GM19455 (cell line): ENCODE results near the gene DDR2.
A peak's percentile ranks its signal among the peaks of the same experiment; 100 is the strongest.
"Not testable (repeated sequence)": the region's sequence is repeated elsewhere in the genome, so short reads cannot be mapped to it uniquely, and the experiment has no call there.

Experiments
- ATAC-seq: cut with Tn5 transposase; IDR thresholded peaks from one replicate; pipeline ENCODE4 v1.9.1; 2021; ENCODE audit not compliant: unreplicated experiment

DDR2 gene

DNA sequence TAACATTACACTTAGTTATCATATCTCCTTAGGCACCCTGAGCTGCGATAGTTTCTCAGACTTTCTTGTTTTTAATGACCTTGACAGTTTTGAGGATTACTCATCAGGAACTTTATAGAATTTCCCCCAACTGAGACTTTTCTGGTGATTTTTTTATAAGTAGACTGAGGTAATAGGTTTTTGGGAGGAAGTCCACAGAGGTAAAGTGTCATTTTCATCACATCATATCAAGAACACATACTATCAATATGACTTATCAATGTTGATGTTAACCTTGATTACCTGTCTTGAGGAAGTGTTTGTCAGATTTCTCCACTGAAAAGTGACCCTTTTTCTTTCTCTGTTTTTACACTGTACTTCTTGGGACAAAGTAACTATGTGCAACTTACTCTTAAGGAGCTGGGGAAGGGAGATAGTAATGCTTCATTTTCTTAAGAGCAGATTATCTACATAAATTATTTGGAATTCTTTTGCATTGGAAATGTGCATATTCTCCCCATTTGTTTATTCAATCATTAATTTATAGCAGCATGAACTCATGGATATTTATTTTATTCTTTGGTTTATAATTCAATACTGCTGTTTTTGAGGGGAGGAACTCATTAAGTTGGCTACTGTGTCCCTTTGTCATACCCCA lies 85.4 kb downstream of the DDR2 start:
- ATAC-seq = no peak

- no peak for ATAC-seq
Observed at GRCh38 chr1:162719678-162720077, 87.4 kb downstream of the DDR2 start.

- no peak for ATAC-seq
Observed at GRCh38 chr1:162720996-162721395, 88.7 kb downstream of the DDR2 start.

DNA sequence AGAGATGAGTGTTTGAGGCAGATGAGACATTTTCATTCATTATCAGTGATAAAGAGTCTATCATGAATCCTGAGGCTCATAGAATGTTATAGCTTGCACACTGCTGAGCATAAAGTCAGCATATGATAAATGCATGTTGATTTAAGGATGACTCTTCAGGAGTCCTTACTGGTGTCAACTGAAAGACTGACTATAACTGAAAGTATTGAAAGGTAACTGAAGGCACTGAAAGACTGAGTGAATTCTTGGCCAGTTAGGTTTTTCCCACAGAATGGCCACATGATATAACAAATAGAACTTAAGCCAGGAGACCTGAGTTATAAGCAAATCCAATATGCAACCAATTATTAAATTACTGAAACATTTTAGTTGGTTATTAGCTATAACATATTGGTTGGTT lies 89.2 kb downstream of the DDR2 start:
- no peak for ATAC-seq

DNA sequence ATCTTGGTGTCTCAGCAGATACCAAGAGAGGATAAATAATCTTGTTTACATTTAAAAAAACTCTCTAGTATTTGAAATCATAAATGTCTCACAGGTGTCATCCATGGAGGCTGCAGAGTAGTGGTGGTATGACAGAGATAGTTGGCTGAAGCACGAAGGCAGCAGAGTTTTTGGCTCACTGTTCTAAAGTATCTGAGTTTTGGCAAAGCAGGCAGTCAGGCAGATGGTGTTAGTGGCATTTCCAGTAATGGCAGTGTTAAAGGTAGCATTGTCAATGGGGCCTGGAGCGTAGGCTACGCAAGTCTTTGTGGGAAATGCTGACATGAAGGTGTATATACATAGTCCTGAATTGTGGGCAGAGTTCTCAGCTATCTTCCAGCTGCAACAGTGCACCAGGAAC lies 89.8 kb downstream of the DDR2 start:
- no peak for ATAC-seq

DNA sequence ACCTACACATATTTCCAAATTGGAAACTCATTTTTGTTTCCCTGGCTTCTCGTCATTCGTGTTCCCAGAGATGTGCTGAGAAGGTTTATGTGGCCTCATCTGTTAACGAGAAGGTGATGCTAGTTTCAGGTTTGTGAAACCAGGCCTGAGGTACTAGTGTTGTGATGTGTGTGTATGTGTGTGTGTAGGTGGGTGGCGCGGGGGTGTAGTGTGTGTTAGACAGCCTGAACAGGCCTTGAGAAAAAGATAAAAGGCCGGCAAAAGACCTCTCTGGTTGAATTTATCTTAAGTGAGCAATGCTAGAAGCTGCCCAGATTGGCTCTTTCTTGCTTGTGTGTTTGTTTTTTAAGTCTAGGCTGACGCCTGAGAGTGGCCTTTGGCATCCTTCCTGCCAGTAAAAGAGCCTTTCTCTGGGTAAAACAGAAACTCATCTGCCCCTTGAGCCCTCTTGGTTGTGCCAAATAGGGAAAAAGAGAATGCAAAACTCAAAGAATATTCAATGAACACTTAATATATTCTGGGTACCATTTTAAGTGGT lies 92.4 kb downstream of the DDR2 start:
- ATAC-seq = no peak

DNA sequence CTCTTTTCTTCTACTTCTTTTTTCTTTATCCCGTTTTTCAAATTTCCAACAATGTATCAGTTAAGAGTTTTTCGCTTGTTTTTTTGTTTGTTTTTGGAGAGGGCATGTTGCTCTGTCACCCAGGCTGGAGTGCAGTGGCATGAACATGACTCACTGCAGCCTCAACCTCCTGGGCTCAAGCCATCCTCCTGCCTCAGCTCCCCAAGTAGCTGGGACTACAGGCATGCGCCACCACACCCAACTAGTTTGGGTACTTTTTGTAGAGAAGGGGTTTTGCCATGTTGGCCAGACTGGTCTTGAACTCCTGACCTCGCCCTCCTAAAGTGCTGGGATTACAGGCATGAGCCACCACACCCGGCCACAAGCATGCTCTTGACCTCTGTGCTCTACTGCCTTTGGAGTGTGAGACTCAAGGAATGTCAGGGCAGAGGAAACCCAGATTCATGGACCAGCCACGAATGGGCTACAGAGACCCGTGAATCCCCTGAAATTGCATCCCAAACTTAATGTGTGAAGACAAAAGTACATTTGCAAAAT lies 93.1 kb downstream of the DDR2 start:
- ATAC-seq = no peak

DNA sequence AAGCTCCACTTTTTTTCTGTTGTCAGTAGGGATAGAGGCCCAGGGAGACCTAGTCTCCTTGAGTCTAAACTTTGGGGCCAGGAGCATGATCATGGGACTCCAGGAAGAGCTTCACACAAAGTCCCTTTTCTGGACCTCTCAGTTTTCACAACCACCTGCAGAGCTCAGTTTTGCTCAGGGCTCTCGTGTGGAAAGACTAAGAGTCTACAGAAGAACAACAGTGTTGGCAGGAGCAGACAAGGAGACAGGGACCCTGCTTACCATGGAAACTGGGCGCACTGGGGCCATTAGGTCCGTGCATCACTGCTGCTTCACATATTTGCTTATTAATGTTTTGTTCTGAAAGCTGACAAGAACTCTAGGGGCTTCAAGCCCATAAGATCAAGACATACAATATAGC lies 94.3 kb downstream of the DDR2 start:
- no peak for ATAC-seq

DNA sequence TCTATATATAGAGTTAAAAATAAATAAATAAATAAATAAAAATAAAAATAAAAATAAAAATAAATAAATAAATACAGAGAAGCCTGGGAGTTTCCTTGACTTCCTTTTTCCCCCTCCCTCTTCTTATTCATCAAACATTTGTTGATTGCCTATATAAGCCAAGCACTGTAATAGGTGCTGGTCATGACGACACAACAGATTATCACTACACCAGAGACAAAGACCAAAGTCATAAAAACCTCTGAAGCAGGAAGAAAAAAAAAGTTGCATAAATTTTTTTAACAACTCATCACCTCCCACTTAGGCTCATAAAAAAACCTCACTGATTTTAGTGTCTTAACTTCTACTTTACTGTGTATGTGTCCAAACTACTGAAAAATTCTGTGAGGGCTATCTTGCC lies 95.2 kb downstream of the DDR2 start:
- not testable (repeated sequence) for ATAC-seq

DNA sequence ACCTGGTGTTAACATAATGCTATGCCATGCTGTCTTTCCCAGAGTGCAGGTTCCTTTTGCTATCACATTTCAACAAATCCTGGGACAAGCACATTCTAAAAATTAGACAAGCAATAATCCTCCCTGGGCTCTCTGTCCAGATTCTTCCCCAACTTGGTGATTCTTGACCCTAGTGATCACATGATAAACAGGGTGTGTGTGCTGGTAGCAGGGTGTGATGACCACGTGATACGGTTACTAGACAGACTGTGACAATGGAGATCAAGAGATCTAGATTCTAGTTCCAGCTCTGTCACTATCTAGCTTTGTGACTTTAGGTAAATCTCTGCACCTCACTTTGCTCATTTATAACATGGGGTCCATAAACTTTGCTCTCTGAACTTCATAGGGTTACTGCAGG lies 96.3 kb downstream of the DDR2 start:
- no peak for ATAC-seq

DNA sequence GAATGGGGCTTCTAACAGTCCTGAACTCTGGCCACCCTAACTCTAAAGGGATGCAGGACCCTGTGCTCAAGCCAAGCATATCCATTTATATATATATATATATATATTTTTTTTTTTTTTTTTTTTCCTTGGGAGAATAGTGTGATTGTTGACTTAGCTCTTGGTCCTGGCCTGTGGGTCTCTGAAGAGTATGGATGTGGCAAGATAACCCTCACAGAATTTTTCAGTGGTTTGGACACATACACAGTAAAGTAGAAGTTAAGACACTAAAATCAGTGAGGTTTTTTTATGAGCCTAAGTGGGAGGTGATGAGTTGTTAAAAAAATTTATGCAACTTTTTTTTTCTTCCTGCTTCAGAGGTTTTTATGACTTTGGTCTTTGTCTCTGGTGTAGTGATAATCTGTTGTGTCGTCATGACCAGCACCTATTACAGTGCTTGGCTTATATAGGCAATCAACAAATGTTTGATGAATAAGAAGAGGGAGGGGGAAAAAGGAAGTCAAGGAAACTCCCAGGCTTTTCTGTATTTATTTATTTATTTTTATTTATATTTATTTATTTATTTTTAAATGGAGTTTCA lies 97.0 kb downstream of the DDR2 start:
- ATAC-seq = not testable (repeated sequence)

- no peak for ATAC-seq
Observed at GRCh38 chr1:162732094-162732493, 99.8 kb downstream of the DDR2 start.

- ATAC-seq = no peak
Observed at GRCh38 chr1:162732566-162733335, 100.5 kb downstream of the DDR2 start.

DNA sequence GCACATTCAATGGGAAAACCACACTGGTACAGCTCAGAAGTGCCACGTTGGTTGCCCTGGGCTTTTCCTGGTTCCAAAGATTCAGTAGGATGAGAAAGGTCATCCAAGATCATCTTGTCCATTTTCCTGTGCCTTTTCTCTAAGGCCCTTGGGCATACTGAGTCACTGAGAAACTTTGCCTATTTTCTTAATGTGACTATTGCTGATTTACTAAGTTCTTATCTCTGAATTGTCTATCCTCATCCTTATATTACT lies 101.0 kb downstream of the DDR2 start:
- ATAC-seq = no peak

- no peak for ATAC-seq
Observed at GRCh38 chr1:162734047-162734446, 101.8 kb downstream of the DDR2 start.

GRCh38 chr1:162736184-162736583 lies 103.9 kb downstream of the DDR2 start:
- ATAC-seq = no peak

DNA sequence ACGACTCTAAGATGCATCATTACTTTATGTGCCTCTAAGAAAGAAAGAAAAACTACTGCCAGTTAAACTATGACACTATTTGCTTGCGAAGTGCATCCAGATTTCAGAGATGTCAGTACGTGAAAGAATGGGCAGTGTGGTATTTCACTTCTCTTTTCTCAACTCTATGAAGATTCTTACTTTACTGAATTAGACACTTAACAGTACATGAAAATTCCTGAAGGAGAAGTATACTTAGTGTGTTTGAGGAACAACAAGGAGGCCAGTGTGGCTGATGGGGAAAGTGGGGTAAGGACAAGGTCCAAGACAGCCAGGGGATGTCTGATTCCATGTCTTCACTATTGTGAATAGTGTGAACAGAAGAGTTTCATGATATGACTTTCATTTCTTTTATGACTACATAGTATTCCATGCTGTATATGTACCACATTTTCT lies 104.4 kb downstream of the DDR2 start:
- peak; percentile 88 for ATAC-seq

DNA sequence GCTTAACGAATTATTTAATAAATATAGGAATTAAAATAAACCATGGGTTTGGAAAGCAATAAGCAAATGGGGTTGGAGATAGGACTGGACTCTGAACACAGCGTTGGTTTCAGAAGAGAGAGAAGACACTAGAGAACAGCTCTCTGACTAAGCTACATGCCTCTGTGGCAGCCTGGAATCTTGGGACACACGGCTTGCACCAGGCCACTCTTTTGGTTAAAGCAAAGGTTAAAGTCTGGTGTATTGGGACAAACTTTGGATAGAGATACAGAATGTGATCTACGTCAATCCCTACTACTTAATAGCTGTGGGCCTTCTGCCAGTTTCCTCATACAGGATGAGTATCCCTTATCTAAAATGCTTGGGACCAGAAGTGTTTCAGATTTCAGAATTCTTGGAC lies 108.5 kb downstream of the DDR2 start:
- ATAC-seq = no peak

DNA sequence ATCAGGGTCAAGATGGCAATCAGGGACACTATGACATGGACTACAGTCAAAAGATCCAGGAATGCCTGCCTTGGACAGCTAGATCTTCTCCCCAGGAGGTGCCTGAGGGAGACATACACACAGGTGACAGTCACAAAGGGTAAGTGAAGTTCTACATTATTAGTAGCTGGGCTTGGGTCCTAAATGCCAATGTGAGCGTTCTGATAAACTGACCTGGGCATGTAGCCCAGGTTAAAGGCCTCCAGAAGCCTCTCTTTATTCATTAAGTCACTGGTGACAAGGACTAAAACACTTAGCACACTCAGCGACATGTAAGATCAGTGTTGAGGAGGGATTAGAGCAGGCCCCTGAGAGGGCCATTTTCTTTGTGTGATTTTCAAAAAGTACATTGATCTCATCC lies 109.3 kb downstream of the DDR2 start:
- ATAC-seq = no peak

- ATAC-seq = not testable (repeated sequence)
Observed at GRCh38 chr1:162746264-162746942, 114.1 kb downstream of the DDR2 start.

DNA sequence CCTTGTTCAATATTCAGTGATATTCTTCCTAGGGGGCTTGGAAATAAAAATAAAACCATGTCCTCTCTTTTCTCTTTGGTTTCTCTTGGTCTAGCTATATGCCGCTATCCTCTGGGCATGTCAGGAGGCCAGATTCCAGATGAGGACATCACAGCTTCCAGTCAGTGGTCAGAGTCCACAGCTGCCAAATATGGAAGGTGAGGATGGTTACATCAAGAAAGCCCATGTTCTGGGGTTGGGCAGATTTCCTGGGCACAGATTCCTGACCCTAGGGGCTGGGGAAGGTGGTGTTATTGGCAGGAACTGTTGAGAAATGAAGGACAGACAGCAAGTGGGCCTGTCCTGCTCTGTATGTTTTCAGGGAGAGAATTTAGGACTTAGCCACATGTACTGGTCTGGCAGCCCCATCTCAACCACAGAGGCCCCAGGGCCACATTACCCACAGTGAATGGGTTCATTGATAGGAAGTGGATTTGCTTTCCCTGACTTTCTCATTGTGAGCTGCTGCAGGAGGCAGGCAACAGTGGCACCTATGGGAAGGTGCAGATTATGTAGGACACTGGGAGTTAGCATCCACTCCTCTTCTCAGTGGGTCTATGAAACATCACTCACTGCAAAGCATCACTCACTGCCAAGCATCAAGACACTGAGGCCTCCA lies 120.9 kb downstream of the DDR2 start:
- no peak for ATAC-seq
